ENCODE data around the gene HS6ST2.

HS6ST2 gene

DNA sequence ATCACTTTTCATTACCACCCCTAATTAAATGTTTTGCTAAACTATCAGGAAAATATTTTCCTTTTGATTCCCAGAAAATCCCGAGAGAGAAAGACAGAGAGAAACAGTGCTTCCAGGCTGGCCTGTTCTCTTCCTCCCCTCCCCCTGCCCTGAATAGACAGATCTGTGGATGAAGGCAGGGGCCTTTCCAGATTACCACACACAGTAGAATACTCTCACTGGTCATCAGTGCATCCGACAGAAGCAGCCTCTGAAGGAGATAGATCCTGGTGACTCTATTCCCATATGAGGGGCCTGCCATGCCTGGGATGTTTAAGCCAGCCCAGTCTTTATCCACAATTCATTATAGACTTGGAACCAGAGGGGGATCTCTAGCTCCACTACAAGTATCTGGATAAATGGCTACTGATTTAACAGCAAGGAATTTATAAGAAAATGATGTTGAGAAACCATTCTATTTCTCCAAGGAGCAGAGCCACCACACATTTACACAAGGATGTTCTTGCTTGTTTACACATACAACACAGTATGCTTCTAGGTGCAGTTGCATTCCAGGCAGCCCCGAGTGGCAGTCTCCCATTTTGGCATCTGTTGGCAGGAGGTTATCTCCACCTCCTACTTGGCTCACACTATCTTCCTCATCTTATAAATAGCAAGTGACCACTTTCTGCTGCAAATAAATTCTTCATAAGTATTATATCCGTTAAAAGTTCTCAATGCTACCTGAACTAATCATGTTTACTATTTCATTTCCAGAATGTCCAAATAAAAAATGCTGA is 115.8 kb downstream of the HS6ST2 start:
- DNase-seq: no peak

DNA sequence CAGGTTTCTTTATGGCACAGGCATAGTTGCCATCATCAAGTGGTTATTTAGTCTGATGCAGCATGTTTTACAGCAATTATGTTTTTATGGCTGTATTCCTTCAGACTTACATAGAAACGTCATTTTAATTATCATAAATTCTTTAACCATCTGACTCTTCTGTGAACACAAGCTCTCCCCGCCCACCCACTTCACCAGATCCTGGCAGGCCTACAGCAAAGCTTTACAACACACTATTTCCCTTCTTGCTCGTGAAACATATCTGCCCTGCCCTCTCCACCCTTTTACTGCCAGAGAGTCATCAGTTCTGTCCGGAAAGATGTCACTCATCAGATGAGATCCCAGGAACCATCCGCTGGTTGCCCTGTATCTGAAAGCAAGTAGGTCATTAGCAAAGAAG is 120.5 kb downstream of the HS6ST2 start:
- no peak for DNase-seq

DNA sequence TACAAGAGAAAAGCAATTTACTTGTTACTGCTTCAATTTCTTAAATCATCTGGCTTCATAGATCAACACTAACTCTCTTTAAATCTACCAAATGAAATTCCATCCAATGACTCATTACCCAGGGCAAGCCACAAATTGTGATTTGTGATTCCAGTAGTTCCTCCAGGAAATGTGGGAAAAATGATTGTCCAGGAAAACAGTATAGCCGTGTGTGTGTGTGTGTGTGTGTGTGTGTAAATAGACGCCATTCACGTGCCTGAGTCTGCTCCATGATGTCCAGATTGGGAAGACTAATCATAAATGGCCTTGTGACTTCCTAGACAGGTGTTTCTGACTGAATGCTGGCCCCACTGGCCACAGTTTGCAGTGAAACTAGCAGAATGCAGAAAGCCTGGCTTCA is 121.3 kb downstream of the HS6ST2 start:
- no peak for DNase-seq

- no peak for DNase-seq
These were observed 122.0 kb downstream of the HS6ST2 start for GRCh38 chrX:132836471-132836870.

GRCh38 chrX:132834741-132835140 is 123.7 kb downstream of the HS6ST2 start:
- DNase-seq: no peak

DNA sequence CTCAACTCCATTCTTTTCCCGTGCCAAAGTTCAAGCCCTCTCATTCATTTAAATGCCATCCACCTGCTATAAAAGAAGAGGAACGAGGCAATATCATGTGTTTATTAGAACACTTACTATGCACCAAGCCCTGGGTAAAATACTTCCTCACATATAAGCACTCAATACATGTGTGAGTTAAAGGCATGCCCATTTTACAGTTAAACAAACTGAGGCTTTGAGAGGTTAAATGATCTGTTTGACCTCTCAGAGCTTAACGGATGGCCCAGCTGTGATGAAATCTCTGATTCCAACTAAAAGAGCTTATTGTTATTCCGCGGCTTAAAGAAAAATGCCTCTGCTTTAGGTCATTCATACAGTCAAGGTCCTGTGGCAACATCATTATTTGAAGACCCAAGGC is 124.3 kb downstream of the HS6ST2 start:
- no peak for DNase-seq

DNA sequence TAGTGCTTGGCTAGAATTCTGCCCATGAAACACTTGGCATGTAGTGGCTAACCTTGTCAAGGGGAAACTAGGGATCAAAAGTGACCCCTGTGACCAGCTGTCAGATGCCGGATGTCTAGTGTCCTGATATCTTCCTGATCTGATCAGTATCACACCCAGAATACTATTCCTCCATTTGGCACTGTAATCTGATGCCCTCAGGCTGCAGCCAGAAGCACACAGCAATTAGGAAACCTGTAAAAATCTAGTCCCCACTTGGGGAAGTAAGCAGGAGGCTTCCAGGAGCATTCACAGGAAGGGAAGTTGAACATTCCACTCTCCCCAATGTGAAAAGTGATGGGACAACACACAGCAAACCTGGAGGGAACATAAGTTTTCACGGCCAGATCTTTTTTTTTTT is 125.1 kb downstream of the HS6ST2 start:
- no peak for DNase-seq

- no peak for DNase-seq
These were observed 127.0 kb downstream of the HS6ST2 start for GRCh38 chrX:132831336-132831973.

GRCh38 chrX:132822634-132823012 is 135.8 kb downstream of the HS6ST2 start:
- DNase-seq: no peak

DNA sequence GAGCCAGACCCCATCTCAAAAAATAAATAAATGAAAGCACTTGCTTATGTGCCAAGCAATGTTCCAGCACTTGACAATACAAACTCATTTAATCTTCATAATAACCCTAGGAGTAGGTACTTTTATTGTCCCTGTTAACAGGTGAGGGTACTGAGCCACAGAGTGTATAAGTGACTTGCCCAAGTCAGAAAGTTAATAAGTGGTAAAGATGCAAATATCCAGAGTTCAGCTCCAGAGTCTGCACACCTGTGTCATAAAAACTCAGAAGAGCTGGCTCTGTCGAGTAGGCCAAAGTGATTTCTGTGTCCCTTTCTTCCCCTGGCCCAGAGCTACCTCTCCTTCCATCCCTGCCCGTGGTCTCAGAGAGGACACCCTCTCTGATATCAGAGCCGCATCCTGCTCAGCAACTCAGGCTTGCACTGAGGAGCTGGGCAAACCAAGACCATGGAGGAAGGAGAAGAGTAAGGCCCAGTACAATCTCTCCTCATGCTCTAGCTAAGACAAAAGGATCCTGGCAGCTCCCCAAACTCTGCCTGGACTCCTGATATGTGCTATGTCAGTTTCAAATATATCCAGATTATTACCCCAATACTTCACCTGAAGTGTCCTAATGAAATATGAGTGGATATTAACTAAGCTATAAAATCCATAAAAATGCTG is 136.3 kb downstream of the HS6ST2 start:
- no peak for DNase-seq

GRCh38 chrX:132820675-132821074 is 137.8 kb downstream of the HS6ST2 start:
- no peak for DNase-seq

GRCh38 chrX:132819711-132820264 is 138.6 kb downstream of the HS6ST2 start:
- no peak for DNase-seq

DNA sequence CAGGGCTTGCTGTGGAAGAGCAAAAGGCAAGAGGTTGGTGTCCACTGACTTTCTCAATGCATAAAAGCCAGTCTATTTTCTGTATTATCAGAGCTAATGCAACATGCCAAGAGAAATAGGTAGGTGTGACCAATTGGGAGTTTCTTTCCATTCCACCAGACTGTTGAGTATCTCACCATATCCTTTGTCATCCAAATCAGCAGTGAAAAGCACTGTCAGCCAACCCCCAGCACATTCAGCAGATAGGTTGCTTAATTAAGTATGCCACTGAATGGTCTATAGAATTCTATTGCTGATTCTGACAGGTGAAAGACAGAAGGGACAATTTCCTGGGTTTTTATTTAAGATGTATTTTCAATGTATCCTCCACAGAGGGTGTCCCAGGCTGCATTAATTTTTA is 139.8 kb downstream of the HS6ST2 start:
- DNase-seq: no peak

DNA sequence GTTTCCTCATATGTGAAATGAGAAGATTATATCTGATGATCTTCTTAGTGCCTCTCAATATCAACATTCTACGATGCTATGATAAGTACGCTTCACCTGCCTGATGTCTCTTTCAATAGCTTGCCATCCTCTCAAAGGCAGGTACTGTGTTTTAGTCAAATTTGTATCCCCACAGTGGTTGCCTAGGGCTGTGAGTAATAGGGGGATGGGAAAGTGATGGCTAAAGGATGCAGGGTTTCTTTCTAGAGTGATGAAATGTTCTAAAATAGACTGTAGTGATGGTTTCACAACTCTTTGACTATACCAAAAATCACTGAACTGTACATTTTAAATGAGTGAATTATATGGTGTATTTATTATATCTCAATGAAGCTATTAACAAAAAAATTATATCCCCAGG is 142.8 kb downstream of the HS6ST2 start:
- DNase-seq: no peak

GRCh38 chrX:132810964-132811712 is 147.3 kb downstream of the HS6ST2 start:
- DNase-seq: no peak

DNA sequence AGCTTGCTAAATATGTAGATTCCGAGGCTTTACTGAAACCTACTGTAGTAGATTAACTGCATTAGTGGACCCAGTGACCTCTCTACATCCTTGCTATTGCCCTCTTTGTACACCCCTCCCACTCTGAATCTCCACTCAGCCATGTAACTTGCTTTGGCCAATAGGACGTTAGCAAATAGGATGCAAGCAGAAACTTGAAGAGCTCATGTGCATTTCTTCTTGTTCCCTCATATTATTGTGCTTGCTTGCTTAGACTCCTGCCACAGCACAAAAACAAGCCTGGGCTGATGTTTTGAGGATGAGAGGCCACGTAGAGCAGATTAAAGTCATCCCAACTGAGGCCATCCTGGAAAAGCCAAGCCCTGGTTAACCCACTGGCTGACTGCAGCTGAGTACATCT is 147.9 kb downstream of the HS6ST2 start:
- no peak for DNase-seq

- no peak for DNase-seq
These were observed 148.8 kb downstream of the HS6ST2 start for GRCh38 chrX:132809581-132809980.

DNA sequence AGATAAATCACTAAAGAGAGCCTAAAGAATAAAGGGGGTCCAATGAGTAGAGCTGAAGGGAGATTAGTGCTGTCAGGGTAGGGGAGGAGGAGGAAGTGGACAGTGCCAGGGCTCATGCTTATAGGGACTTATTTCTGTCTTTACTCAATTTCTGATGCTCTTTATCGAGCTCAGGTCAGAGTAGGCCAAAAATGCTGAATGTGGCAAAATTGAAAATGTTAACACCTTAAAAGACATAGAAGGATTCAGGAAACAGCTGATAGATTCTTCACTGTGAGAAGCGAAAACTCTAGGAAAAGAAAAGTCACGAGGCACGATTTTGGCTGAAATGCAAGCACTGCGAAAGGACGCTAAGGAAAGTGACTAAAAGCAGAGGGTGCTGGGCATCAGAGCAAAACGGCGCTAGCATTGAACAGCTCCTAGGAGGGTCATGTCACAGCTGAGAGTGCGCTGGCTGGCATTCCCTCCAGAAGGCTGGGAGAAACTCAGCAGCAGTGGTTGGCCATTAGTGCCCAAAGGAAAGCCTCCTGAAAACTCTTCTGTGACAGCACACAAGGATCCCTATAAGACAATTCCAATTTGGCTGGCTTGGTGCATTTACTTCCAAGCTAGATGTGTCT is 150.9 kb downstream of the HS6ST2 start:
- no peak for DNase-seq

GRCh38 chrX:132802033-132802432 is 156.4 kb downstream of the HS6ST2 start:
- DNase-seq: no peak

DNA sequence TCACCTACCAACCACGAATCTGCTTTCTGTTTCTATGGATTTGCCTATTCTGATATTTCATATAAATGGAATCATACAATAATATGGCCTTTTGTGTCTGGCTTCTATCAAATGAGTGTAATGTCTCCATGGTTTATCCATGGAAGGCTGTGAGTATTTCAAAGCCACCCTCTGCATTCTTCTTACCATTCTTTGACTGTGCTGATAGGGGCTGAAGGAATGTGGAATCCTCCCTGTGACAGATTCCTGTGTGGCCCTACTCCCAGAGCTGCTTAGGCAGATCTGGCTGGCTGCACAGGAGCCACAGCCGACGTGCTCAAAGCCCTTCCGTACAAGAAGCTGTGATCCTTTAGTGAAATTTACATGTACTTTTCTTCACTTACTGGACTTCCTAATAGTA is 163.2 kb downstream of the HS6ST2 start:
- no peak for DNase-seq

DNA sequence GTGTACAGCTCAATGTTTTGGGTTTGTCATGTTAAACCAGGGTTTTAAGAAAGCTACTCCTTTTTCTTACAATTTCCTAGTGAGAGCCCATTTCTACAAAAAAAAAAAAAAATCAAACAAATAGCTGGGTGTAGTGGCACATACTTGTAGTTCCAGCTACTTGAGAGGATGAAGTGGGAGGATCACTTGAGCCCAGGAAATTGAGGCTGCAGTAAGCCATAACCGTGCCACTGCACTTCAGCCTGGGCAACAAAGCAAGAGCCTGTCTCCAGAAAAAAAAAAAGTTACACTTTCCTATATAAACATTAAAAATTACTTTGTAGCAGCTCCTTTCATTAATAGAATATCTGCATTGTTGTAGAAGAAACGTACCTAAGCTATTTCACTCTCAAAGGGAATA is 166.7 kb downstream of the HS6ST2 start:
- DNase-seq: no peak

GRCh38 chrX:132790329-132790728 is 168.1 kb downstream of the HS6ST2 start:
- DNase-seq: no peak

DNA sequence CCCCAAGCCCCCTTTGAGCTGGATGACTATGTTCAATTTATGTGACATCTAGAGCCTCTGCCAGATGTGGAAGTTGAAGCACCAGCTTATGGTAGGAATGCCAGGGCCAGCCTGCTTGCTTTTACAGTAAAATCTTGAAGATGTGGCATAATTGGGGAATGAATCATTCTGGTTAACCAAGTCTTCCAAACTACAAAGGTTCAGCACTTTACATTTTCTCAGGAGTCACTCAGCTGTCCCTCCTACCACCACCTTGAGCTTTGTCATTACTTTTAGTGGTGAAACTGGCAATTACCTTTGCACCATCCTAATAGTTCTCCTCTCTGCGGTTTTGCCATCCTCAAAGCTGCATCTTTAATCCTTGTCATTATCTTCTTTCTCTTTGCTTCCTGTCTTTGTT is 172.2 kb downstream of the HS6ST2 start:
- DNase-seq: no peak

Data from T-helper 9 cell (primary cell).